Skin epidermis (tissue), 12 donors: ENCODE measurements around the gene CHST15.

Experiments used
- H3K27ac ChIP-seq, 21 experiments: fragments of 200-600 bp; sonication (generic) in 11 of 21; one replicate each; pipeline ENCODE4 v1.5.0; 2020; ENCODE audit warnings: mild to moderate bottlenecking in 3 of 21, inconsistent platforms in 2 of 21, moderate library complexity in 2 of 21
- H3K4me3 ChIP-seq, 7 experiments: fragments of 200-600 bp; sonication (generic) in 2 of 7; one replicate each; pipeline ENCODE4 v1.5.0; 2020; ENCODE audit warnings: inconsistent platforms in 2 of 7, mild to moderate bottlenecking in 2 of 7, moderate library complexity in 1 of 7

Gene CHST15

GRCh38 chr10:124092860-124093773 lies at the start of gene CHST15:
TSS of gene CHST15 (minus strand) at chr10:124093598. CDS start at chr10:124046212, 47,386 bp downstream.
- Histone ChIP-seq H3K4me3 (peak within 1 kb of the TSS; percentile 50 to 70 (median 60)), H3K27ac (peak within 1 kb of the TSS; percentile 55 to 92 (median 81))

- Histone ChIP-seq H3K27ac (no peak overlapping the region), H3K4me3 (no peak overlapping the region)
Measured at GRCh38 chr10:124142960-124143359, 49.6 kb upstream of the CHST15 start.

GRCh38 chr10:124142006-124142739 lies 48.8 kb upstream of the CHST15 start:
- no peak overlapping the region for H3K4me3 ChIP-seq
- H3K27ac ChIP-seq = no peak overlapping the region

- Histone ChIP-seq H3K4me3 (no peak overlapping the region), H3K27ac (no peak overlapping the region)
Measured at GRCh38 chr10:124138883-124139348, 45.5 kb upstream of the CHST15 start.

GRCh38 chr10:124138195-124138882 lies 44.9 kb upstream of the CHST15 start:
- H3K27ac ChIP-seq = no peak overlapping the region

GRCh38 chr10:124134251-124134893 lies 41.0 kb upstream of the CHST15 start:
- no peak overlapping the region for H3K4me3 ChIP-seq
- no peak overlapping the region for H3K27ac ChIP-seq

More at GRCh38 chr10:124138195-124138882, 44.9 kb upstream of the CHST15 start:
- no peak overlapping the region for H3K4me3 ChIP-seq

- Histone ChIP-seq H3K27ac (no peak overlapping the region), H3K4me3 (no peak overlapping the region)
Measured at GRCh38 chr10:124132876-124133275, 39.5 kb upstream of the CHST15 start.

- Histone ChIP-seq H3K27ac (no peak overlapping the region), H3K4me3 (no peak overlapping the region)
Measured at GRCh38 chr10:124132306-124132705, 38.9 kb upstream of the CHST15 start.

GRCh38 chr10:124131172-124131571 lies 37.8 kb upstream of the CHST15 start:
- H3K27ac ChIP-seq = no peak overlapping the region
- H3K4me3 ChIP-seq = no peak overlapping the region

GRCh38 chr10:124130198-124130900 lies 37.0 kb upstream of the CHST15 start:
- no peak overlapping the region for H3K27ac ChIP-seq
- no peak overlapping the region for H3K4me3 ChIP-seq

GRCh38 chr10:124129471-124129870 lies 36.1 kb upstream of the CHST15 start:
- Histone ChIP-seq H3K4me3 (no peak overlapping the region), H3K27ac (no peak overlapping the region)

- no peak overlapping the region for H3K27ac ChIP-seq
Measured at GRCh38 chr10:124128811-124129145, 35.4 kb upstream of the CHST15 start.

GRCh38 chr10:124127965-124128810 lies 34.8 kb upstream of the CHST15 start:
- H3K27ac ChIP-seq = no peak overlapping the region
- no peak overlapping the region for H3K4me3 ChIP-seq

More at GRCh38 chr10:124128811-124129145, 35.4 kb upstream of the CHST15 start:
- no peak overlapping the region for H3K4me3 ChIP-seq

GRCh38 chr10:124127563-124127962 lies 34.2 kb upstream of the CHST15 start:
- H3K27ac ChIP-seq = no peak overlapping the region
- H3K4me3 ChIP-seq = no peak overlapping the region

- H3K4me3 ChIP-seq = no peak overlapping the region
Measured at GRCh38 chr10:124126983-124127385, 33.6 kb upstream of the CHST15 start.

GRCh38 chr10:124126145-124126982 lies 33.0 kb upstream of the CHST15 start:
- Histone ChIP-seq H3K4me3 (no peak overlapping the region), H3K27ac (no peak overlapping the region)

More at GRCh38 chr10:124126983-124127385, 33.6 kb upstream of the CHST15 start:
- no peak overlapping the region for H3K27ac ChIP-seq
